LNCAP (cell line): ENCODE data around the gene DEGS2.

ENCODE experiments used
- TF ChIP-seq, protein P1 (sequence below): fragments of 450-650 bp; IDR thresholded peaks from 2 replicates; pipeline ENCODE4 v1.5.1; 2017; ENCODE audit warnings: mild to moderate bottlenecking

The DEGS2 gene

DNA sequence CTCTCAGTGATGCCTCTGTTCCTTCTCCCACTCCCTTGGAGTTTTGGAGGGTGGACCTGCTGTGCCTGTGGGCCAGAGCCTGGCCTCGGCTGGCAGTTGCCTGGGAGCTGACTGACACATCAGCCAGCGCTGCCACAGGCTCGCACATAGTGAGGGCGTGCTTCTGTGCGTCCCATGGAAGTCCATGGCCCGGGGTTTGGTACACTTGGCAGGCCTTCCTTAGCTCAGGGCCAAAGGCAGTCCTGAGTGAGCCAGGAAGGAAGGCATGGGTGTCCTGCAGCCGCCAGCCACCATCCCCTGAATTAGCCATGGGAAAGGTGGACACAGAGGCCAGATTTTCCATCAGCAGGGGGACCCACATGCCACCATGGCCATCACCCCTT, 1.1 kb upstream of the DEGS2 start:
- TF ChIP-seq, protein P1, sequence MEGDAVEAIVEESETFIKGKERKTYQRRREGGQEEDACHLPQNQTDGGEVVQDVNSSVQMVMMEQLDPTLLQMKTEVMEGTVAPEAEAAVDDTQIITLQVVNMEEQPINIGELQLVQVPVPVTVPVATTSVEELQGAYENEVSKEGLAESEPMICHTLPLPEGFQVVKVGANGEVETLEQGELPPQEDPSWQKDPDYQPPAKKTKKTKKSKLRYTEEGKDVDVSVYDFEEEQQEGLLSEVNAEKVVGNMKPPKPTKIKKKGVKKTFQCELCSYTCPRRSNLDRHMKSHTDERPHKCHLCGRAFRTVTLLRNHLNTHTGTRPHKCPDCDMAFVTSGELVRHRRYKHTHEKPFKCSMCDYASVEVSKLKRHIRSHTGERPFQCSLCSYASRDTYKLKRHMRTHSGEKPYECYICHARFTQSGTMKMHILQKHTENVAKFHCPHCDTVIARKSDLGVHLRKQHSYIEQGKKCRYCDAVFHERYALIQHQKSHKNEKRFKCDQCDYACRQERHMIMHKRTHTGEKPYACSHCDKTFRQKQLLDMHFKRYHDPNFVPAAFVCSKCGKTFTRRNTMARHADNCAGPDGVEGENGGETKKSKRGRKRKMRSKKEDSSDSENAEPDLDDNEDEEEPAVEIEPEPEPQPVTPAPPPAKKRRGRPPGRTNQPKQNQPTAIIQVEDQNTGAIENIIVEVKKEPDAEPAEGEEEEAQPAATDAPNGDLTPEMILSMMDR: no peak

DNA sequence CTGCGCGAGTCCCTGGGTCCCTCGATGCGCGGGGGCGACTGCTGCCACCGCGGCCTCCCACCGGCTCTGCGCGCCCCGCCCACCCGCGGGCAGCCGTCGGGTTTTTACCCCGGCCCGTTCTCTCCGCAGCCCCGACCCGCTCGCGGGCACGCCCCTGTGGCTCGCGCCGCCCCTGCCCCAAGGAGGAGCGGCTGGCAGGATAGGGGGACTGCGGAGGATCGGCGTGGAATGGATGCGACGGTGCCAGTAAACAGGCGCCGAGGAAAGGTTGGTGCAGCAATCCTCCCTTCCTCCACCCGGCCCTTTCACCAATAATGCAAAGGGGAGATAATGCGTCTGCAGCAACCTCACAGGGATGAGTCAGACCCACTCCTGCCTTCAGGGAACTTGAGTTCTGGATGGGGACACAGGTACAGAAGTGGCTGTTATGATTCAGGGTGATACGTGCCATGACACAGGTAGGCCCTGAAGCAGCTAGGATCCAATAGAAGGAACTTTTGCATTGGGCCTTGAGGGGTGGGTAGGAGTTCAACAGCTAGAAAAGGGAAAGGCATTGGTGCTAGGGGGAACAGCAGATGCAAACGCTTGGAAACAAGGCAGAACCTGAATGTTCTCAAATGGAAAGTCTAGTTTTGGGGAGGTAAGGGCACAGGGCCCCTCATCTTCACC, 554 bp upstream of the DEGS2 start:
- TF ChIP-seq, protein P1: no peak

DNA sequence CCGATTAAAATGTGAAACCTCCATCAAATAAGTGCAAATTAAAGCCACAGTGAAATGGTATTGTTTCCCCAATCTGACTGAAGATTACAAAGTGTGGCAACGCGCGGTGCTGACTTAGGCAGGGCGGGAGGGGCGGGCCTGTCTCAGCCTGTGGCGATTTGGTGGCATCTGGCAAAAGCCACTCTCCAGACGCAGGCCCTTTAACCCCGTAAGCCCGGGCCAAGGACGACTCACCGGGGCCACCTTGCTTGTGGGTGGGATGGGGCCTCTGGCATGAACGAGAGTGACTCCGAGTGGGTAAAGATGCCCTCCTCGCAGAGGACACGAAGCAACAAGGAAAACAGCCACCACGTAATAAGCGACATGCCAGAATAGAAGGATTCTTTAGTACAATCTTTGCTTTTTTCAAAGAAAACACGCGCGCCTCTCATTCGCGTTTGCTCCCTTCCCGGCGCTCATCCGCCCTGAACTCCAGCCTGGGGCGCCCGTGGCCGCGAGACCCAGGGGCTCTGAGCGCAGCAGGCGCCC, 815 bp downstream of the DEGS2 start:
- TF ChIP-seq, protein P1: no peak

DNA sequence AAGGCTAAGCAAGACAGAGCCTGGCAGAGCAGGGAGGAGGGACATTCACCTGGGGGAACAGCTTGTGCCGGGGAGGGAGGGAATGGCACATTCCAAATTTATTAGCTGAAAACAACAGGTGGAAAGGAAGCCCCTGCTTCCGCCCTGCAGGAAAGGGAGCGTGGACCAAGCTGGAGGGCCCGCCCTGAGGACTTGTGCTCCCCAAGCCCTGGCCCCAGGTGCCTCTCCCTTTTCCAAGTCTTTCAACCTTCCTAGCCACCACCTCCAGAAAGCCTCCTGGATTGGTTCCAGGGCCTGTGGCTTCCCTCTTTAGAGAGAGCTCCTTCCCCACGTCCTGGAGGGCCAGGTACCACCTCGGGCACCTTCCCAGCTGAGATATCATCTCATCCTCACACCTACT, 2.7 kb downstream of the DEGS2 start:
- TF ChIP-seq, protein P1: no peak

DNA sequence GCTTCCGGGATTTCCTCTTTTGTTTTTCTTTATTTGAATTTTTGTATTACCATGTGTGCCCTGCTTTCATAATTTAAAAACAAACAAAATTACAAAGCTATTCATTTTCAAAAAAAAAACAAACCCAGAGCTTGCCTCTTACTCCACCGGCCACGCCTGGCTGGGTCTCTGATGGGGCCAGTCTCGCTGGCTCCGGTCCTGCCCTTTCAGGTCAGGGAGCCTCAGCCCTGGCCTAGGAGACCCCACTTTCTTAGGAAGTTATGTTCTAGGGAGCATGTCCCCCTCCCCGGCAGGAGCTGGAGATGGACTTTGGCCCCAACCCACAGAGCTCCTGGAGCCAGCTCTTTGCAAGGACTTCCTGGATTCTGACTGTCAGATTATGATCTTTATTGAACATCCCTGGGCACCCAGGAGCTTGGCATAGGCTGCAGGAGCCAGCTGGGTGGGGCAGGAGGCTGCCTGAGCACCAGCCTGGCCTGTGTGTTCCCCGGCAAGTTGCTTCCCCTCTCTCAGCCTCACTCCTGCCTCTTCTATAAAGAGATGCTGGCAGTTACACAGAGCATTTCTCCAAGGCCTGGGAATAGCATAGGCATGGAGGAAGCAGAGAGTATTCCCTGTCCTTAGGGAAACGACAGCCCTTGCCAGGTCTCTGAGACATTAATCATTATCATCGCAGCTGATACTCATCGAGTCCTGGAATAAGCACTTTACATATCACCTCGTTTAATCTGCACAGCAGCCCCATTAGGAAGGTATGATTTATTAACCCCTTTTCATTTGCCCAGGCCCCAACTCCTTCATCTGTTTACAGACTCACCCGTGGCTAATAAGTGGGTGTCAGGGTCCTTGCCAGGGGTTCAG, 3.5 kb downstream of the DEGS2 start:
- TF ChIP-seq, protein P1: no peak

DNA sequence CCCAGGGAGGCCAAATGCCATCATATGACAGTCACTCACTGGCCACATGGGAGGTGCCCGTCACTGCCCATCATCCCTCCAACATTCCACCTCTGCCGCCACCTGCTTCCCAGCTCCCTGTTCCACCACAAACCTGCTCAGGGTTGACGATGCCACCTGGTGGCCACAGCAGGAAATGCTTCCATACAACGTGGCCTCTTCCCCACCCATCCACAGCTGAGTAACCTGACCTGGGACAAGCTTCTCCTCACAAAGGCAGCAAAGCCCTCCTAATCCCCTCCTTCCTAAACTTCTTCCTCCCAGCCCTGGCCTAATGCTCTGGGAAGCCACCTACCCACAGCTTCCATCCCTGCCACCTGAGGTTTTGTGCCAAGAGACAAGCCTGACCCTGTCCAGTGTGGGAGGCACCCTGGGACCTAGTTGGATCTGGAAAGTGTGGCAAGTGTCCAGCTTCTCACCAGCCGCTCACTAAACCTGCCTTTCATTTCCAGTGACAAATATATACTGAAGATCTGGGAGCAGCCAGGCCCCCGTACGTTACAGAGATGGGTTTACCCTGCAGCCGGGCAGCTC, 4.3 kb downstream of the DEGS2 start:
- TF ChIP-seq, protein P1: peak; percentile 83

DNA sequence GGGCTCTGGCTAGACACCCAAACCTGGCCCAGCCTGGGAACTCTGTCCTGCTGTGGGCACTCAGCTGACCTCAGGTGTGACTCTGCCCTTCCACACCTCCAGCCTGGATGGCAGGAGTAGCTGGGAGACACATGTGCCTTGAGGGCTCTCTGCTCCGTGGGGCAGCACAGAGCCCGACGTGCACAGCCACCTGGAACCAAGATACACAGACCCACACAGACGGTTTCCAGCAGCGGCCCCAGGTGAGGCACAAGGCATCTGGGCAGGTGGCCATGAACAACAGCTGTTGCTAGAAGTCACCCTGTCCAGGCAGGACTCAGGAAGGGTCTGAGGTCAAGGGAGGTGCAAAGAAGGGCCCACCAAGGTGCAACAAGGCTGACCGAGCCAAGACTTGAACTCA, 5.9 kb downstream of the DEGS2 start:
- TF ChIP-seq, protein P1: no peak
